Measurements from ENCODE around the gene FAM149B1.

The FAM149B1 gene

DNA sequence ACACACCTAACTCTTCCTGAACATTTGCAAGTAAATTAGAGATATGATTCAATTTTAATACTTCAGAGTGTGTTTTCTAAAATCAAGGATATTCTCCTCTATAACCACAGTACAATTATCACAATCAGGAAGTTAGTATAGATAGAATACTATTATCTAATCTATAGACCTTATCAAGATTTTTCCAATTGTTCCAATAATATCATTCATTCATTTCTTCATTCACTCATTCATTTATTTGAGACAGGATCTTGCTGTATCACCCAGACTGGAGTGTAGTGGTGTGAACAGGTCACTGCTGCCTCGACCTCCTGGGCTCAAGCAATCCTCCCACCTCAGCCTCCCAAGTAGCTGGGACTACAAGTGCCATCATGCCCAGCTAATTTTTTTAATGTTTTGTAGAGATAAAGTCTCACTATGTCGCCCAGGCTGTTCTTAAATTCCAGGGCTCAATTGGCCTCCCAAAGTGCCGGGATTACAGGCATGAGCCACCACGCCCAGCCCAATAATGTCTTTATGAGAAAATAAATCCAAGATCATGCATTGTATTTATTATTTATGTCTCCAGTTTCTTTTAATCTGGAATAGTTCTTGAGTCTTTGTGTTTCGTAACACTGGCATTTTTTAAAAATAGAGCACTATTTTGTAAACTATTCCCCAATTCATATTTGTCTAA is 95.1 kb downstream of the FAM149B1 start:
- TF ChIP-seq, protein P1, sequence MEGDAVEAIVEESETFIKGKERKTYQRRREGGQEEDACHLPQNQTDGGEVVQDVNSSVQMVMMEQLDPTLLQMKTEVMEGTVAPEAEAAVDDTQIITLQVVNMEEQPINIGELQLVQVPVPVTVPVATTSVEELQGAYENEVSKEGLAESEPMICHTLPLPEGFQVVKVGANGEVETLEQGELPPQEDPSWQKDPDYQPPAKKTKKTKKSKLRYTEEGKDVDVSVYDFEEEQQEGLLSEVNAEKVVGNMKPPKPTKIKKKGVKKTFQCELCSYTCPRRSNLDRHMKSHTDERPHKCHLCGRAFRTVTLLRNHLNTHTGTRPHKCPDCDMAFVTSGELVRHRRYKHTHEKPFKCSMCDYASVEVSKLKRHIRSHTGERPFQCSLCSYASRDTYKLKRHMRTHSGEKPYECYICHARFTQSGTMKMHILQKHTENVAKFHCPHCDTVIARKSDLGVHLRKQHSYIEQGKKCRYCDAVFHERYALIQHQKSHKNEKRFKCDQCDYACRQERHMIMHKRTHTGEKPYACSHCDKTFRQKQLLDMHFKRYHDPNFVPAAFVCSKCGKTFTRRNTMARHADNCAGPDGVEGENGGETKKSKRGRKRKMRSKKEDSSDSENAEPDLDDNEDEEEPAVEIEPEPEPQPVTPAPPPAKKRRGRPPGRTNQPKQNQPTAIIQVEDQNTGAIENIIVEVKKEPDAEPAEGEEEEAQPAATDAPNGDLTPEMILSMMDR (conservative IDR thresholded peaks at IDR 0.05; ENCODE audit: low read length) = no peak
- TF ChIP-seq EZH2phosphoT487 (IDR thresholded peaks at IDR 0.05; ENCODE audit: borderline replicate concordance) = no peak
- no peak overlapping the region for H3K9ac ChIP-seq (ENCODE audit: low read depth, low read length, poor library complexity, severe bottlenecking)
- H3K9me2 ChIP-seq (replicated peaks; ENCODE audit: low read depth, low read length) = no peaks in the 10 kb centered on the region
- H3K4me1 ChIP-seq (ENCODE audit: insufficient read depth, low read length, poor library complexity, severe bottlenecking) = no peaks in the 10 kb centered on the region
- no peaks in the 10 kb centered on the region for H3K27me3 ChIP-seq (ENCODE audit: insufficient read depth, low read length, poor library complexity, severe bottlenecking)
- H3K9me3 ChIP-seq (ENCODE audit: insufficient read depth, low read depth, low read length) = no peaks in the 10 kb centered on the region
- H4K20me1 ChIP-seq (ENCODE audit: insufficient read depth, low read length, poor library complexity, severe bottlenecking) = no peaks in the 10 kb centered on the region
- H3F3A ChIP-seq (ENCODE audit: low read depth) = no peaks in the 10 kb centered on the region
- H3K79me2 ChIP-seq (ENCODE audit: insufficient read depth, low read length) = no peaks in the 10 kb centered on the region
- H3K4me2 ChIP-seq (ENCODE audit: low read depth, low read length, poor library complexity, severe bottlenecking) = no peak overlapping the region
- peak overlapping the region; percentile 42; the same call in 1 of the 2 replicates for H2AFZ ChIP-seq (ENCODE audit: low read length)
- H3K36me3 ChIP-seq (ENCODE audit: insufficient read depth, low read length) = no peaks in the 10 kb centered on the region
- no peak overlapping the region for H3K4me3 ChIP-seq (ENCODE audit: low read length, poor library complexity, severe bottlenecking)

DNA sequence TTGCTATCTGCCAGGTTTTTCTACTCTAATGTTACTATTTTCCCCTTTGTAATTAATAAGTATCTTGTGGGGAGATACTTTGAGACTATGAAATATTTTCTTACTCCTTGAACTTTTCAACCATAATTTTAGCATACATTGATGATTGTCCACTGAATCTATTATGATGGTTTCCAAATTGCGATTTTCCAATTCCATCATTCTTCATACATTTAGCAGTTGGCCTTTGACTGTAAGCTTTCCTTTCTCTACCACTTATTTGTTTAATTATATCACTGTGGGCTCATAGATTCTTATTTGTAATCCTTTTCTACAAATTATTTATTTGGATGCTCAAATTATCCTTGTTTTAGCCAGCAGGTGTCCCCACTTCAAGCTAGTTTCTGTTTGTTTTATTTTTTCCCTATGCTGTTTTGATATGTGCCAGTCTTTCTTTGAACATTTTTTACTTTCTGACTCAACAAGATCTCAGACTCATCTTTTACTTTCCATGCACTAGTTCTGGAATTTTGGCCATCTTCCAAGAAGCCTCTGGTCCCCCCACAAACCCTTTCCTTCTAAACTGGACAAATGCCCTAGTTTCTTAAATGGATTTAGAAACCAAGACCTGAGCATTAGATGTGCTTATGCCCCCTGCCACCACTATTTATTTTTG is 95.9 kb downstream of the FAM149B1 start:
- no peaks in the 10 kb centered on the region for H3F3A ChIP-seq (ENCODE audit: low read depth)
- no peak for TF ChIP-seq EZH2phosphoT487 (IDR thresholded peaks at IDR 0.05; ENCODE audit: borderline replicate concordance)
- TF ChIP-seq, protein P1 (conservative IDR thresholded peaks at IDR 0.05; ENCODE audit: low read length) = peak; percentile 80
- H3K4me2 ChIP-seq (ENCODE audit: low read depth, low read length, poor library complexity, severe bottlenecking) = peak overlapping the region; percentile 27
- H3K9me3 ChIP-seq (ENCODE audit: insufficient read depth, low read depth, low read length) = no peaks in the 10 kb centered on the region
- peak overlapping the region; percentile 57; the same call in 1 of the 2 replicates for H2AFZ ChIP-seq (ENCODE audit: low read length)
- H3K79me2 ChIP-seq (ENCODE audit: insufficient read depth, low read length) = no peaks in the 10 kb centered on the region
- no peak overlapping the region for H3K4me3 ChIP-seq (ENCODE audit: low read length, poor library complexity, severe bottlenecking)
- no peaks in the 10 kb centered on the region for H3K27me3 ChIP-seq (ENCODE audit: insufficient read depth, low read length, poor library complexity, severe bottlenecking)
- H3K4me1 ChIP-seq (ENCODE audit: insufficient read depth, low read length, poor library complexity, severe bottlenecking) = no peaks in the 10 kb centered on the region
- peak overlapping the region; percentile 12 for H3K9ac ChIP-seq (ENCODE audit: low read depth, low read length, poor library complexity, severe bottlenecking)
- no peaks in the 10 kb centered on the region for H4K20me1 ChIP-seq (ENCODE audit: insufficient read depth, low read length, poor library complexity, severe bottlenecking)
- no peaks in the 10 kb centered on the region for H3K36me3 ChIP-seq (ENCODE audit: insufficient read depth, low read length)
- H3K9me2 ChIP-seq (replicated peaks; ENCODE audit: low read depth, low read length) = no peaks in the 10 kb centered on the region

DNA sequence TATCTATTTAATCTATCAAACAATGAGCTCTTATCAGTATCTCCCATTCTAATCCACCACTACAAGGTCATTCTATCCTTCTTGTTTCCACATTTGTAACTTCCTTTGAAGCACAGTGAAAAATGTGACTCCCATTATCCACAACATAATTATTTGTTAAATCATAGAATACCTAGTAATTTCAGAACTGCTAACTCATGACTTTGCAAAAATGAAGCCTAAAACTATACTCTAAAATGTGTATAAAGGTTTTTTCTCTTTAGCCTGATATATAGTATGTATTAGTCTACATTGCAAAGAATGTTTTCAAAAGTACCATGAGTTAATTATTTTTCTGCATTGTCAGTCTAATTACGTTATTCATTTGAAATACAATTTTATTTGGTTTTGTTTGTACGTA is 96.5 kb downstream of the FAM149B1 start:
- Histone ChIP-seq H3K27me3 (ENCODE audit: insufficient read depth, low read length, poor library complexity, severe bottlenecking) (no peaks in the 10 kb centered on the region), H3K4me2 (ENCODE audit: low read depth, low read length, poor library complexity, severe bottlenecking) (no peak overlapping the region), H3K4me1 (ENCODE audit: insufficient read depth, low read length, poor library complexity, severe bottlenecking) (no peaks in the 10 kb centered on the region), H3K9me3 (ENCODE audit: insufficient read depth, low read depth, low read length) (no peaks in the 10 kb centered on the region), H3F3A (ENCODE audit: low read depth) (no peaks in the 10 kb centered on the region), H3K36me3 (ENCODE audit: insufficient read depth, low read length) (no peaks in the 10 kb centered on the region), H3K79me2 (ENCODE audit: insufficient read depth, low read length) (no peaks in the 10 kb centered on the region), H2AFZ (ENCODE audit: low read length) (peak overlapping the region; percentile 63; the same call in 1 of the 2 replicates), H3K4me3 (ENCODE audit: low read length, poor library complexity, severe bottlenecking) (no peak overlapping the region), H3K9ac (ENCODE audit: low read depth, low read length, poor library complexity, severe bottlenecking) (no peak overlapping the region), H3K9me2 (replicated peaks; ENCODE audit: low read depth, low read length) (no peaks in the 10 kb centered on the region), H4K20me1 (ENCODE audit: insufficient read depth, low read length, poor library complexity, severe bottlenecking) (no peaks in the 10 kb centered on the region)
- no peak for TF ChIP-seq EZH2phosphoT487 (IDR thresholded peaks at IDR 0.05; ENCODE audit: borderline replicate concordance)
- TF ChIP-seq, protein P1 (conservative IDR thresholded peaks at IDR 0.05; ENCODE audit: low read length) = no peak
